Non-pigmented ciliary epithelial cell (primary cell): ENCODE measurements around the gene LRCH4.
"Not testable (repeated sequence)": the region's sequence is repeated elsewhere in the genome, so short reads cannot be mapped to it uniquely, and the experiment has no call there.

Experiments used
- DNase-seq: peaks from one replicate; pipeline ENCODE4 v3.0.0-alpha.2; 2010; ENCODE audit warnings: low read depth

LRCH4 gene

DNA sequence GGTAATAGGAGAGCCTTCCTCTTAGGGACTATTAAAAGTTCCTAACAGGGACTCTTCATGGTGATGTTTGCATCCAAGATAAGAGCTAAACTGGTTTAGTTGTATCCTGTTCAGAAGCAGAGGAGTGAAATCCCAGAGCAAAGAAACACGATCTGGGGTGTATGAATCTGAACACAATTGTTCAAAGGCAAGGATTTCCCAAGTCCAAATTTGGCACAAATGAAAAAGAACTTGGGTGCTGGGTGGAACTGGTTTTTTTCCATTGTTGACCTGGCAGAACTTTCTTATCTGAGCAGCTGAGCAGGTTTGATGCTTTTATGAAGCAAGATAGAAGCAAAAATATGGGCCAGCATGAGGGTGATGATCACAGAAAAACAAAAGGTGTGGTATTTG is 41.0 kb downstream of the LRCH4 start:
- no peak for DNase-seq

DNA sequence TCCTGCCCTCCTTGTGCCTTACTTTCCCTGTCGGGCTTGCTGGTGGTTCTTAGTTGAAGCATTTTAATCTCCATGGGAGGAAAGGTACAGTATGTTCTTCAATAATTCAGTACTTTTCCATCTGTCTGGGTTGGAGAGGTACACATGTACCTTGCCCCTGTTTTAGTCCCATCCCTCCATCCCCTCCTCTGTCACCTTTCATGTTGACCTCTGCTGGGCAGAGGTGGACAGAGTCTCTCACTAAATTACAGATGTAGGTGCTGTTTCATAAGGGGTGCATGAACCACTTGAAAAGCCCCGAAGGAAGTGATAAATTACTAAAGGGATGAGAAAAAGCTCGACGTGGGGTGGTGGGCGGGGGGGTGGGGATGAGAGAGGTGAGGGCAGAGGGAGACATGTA is 41.5 kb downstream of the LRCH4 start:
- DNase-seq: no peak

DNA sequence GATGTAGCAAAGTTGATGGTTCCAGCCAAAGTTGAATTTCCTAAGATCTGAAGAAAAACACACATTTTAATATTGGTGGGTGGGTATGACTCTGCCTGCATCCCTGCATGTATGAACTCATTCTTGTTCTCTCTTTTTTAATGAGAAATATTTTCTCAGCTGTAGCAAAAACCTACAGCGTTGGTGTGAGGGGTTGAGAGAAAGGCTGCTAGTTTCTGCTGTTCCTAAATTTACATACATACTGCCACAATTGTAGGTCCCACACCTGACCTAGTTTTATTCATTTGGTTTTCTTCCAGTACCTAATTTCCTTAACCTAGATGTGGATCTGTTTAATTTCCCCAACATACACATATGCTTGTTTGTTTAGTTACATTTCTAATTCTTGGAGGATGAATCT is 42.3 kb downstream of the LRCH4 start:
- DNase-seq: no peak

DNA sequence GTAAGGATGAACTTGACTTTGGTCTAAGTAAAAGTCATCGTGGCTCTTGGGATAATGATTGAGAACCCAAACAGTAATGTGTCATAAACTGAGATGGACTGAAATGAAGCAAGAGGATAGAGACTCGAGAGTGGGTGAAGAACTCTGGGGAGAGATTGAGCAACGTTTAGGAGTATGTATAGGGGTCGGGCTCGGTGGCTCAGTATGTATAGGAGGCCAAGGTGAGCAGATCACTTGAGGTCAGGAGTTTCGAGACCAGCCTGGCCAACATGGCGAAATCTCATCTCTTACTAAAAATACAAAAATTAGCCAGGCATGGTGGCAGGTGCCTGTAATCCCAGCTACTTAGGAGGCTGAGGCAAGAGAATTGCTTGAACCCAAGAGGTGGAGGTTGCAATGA is 44.6 kb downstream of the LRCH4 start:
- not testable (repeated sequence) for DNase-seq

- DNase-seq: no peak
Observed at GRCh38 chr7:100540073-100540723, 45.7 kb downstream of the LRCH4 start.

GRCh38 chr7:100539436-100540006 is 46.4 kb downstream of the LRCH4 start:
- no peak for DNase-seq

- peak; percentile 96 for DNase-seq
Observed at GRCh38 chr7:100538654-100539435, 47.1 kb downstream of the LRCH4 start, which contains the start of gene AGFG2. TSS of gene AGFG2 (plus strand) at chr7:100539203. CDS start at chr7:100539347, 144 bp downstream.

GRCh38 chr7:100538348-100538653 is 47.6 kb downstream of the LRCH4 start:
- DNase-seq: no peak

GRCh38 chr7:100536695-100537094 is 49.2 kb downstream of the LRCH4 start:
- not testable (repeated sequence) for DNase-seq

GRCh38 chr7:100535982-100536381 is 49.9 kb downstream of the LRCH4 start:
- not testable (repeated sequence) for DNase-seq

DNA sequence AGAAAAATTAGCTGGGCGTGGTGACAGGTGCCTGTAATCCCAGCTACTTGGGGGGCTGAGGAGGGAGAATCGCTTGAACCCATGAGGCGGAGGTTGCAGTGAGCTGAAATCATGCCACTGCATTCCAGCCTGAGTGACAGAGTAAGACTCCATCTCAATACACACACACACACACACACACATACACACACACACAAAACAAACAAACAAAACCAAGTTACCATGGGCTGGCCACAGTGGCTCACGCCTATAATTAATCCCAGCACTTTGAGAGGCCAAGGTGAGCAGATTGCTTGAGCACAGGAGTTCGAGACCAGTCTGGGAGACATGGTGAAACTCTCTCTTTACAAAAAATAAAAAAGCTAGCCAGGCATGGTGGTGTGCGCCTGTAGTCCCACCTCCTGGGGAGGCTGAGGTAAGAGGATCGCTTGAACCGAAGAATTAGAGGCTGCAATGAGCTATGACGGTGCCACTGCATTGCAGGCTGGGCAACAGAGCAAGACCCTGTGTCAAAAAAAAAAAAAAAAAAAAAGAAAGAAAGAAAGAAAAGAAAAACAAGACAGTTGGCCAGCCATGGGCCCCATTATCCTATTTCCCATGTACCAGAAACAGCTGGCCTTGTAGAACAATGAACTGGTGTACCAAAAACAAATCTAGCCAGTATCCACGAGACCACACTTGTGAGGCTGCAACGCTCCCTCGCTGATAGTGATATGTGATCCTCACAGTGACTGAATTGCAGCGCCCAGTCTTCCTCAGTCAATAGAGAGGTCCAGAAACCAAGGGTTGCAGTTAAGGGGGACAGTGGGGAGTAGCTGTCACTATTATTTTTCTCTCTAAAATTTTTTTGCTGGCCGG is 53.5 kb downstream of the LRCH4 start:
- no peak for DNase-seq

DNA sequence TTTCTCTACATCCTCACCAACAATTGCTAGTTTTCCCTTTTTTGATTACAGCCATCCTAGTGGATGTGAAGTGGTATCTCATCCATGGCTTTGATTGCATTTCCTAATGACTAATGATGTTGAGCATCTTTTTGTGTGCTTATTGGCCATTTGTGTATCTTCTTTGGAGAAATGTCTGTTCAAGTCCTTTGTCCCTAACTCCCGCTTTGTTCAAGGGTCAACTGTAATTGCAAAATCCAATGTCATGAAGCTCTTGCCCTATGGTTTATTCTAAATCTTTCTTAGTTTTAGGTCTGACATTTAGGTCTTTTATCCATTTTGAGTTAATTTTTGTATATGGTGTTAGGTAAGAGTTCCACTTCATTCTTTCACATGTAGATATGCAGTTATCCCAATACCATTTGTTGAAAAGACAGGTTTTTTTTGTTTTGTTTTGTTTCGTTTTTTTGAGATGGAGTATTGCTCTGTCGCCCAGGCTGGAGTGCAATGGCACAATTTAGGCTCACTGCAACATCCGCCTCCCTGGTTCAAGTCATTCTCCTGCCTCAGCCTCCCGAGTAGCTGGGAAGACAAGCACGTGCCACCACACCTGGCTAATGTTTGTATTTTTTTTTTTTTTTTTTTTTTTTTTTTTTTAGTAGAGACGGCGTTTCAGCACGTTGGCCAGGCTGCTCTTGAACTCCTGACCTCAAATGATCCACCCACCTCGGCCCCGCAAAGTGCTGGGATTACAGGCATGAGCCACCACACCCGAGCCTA is 57.6 kb downstream of the LRCH4 start:
- not testable (repeated sequence) for DNase-seq
